HG03575 (cell line): ENCODE measurements around the gene TEX2.

Source experiments
- ATAC-seq: cut with Tn5 transposase; IDR thresholded peaks from one replicate; pipeline ENCODE4 v1.9.1; 2021; ENCODE audit not compliant: unreplicated experiment, insufficient number of reproducible peaks, low FRiP score; ENCODE audit errors: extremely low read depth

The TEX2 gene

GRCh38 chr17:64131606-64132270, 131.3 kb downstream of the TEX2 start:
- no peak for ATAC-seq

- ATAC-seq: no peak
Observed at GRCh38 chr17:64130559-64131001, 132.5 kb downstream of the TEX2 start.

GRCh38 chr17:64129765-64130558, 133.1 kb downstream of the TEX2 start, which contains the start of gene ERN1:
TSS of gene ERN1 (minus strand) at chr17:64130144. CDS start at chr17:64130029, 115 bp downstream.
- ATAC-seq: no peak

GRCh38 chr17:64129515-64129764, 133.6 kb downstream of the TEX2 start:
- no peak for ATAC-seq

- ATAC-seq: no peak
Observed at GRCh38 chr17:64128787-64129514, 134.1 kb downstream of the TEX2 start.

- no peak for ATAC-seq
Observed at GRCh38 chr17:64126918-64127317, 136.1 kb downstream of the TEX2 start.

GRCh38 chr17:64125937-64126336, 137.1 kb downstream of the TEX2 start:
- ATAC-seq: no peak

GRCh38 chr17:64124609-64125008, 138.5 kb downstream of the TEX2 start:
- no peak for ATAC-seq

- ATAC-seq: no peak
Observed at GRCh38 chr17:64123114-64123513, 139.9 kb downstream of the TEX2 start.

GRCh38 chr17:64120972-64121786, 141.9 kb downstream of the TEX2 start:
- peak; percentile 61 for ATAC-seq

- no peak for ATAC-seq
Observed at GRCh38 chr17:64120159-64120810, 142.8 kb downstream of the TEX2 start.

- ATAC-seq: no peak
Observed at GRCh38 chr17:64117981-64118979, 144.8 kb downstream of the TEX2 start.

GRCh38 chr17:64115822-64116534, 147.1 kb downstream of the TEX2 start:
- ATAC-seq: no peak

- ATAC-seq: no peak
Observed at GRCh38 chr17:64115043-64115698, 147.9 kb downstream of the TEX2 start.

GRCh38 chr17:64113006-64113405, 150.1 kb downstream of the TEX2 start:
- no peak for ATAC-seq

GRCh38 chr17:64111831-64112230, 151.2 kb downstream of the TEX2 start:
- no peak for ATAC-seq
